ENCODE measurements around the gene NR4A1. TPM values are rescaled to one million over a fixed set of nuclear protein-coding genes. Genes with fewer than 3 reads are reported as not detected.

The NR4A1 gene
- polyA plus RNA-seq, 1 of the 3 experiments (the other 2 are of a cell fraction): 120 TPM

DNA sequence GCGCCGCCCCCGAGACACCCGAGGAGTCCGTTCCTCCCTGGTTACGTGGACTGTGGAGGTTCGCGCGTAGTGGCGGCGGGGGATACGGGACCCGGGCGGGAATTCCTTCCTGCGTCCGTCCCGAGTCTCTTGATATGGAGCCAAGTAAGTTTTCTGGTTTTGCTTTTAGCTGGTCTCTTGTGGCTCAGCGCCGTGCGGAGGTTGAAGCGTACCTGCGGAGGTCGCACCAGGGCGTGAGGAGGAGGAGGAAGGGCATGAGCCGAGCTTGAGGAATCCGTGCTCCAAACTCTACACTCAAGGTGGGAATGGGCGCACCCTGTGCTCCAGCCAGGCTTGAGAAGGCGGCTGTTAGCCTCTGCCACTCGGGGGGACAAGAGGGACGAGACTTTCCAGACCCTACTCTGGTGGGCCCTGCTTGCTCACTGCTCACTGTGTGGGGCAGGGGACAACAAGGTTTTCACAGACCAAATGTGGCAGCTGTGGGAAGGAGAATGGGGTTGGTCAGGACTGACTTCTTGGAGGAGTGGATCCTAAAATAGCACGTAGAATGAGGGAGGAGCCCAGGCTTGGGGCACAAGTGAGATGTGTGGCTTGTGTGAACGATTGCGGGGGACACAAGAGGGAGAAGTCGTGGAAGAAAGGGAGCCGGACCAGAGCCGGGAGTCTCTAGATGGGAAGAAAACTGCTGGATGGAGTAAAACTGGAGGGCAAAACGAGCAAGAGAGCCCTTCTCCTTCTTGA is 19.1 kb downstream of the NR4A1 start:
- no peak for TF ChIP-seq POLR2AphosphoS5 (IDR thresholded peaks at IDR 0.05; ENCODE audit: low read depth, low read length)
- TF ChIP-seq TAF1 (IDR thresholded peaks at IDR 0.05; ENCODE audit: borderline replicate concordance, low read depth, low read length): no peak
- TF ChIP-seq MEF2A (IDR thresholded peaks at IDR 0.05; ENCODE audit: borderline replicate concordance, low read depth): no peak
- TF ChIP-seq, protein P1, sequence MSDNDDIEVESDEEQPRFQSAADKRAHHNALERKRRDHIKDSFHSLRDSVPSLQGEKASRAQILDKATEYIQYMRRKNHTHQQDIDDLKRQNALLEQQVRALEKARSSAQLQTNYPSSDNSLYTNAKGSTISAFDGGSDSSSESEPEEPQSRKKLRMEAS (IDR thresholded peaks at IDR 0.05; ENCODE audit: low read depth): no peak
- TF ChIP-seq, protein P2, sequence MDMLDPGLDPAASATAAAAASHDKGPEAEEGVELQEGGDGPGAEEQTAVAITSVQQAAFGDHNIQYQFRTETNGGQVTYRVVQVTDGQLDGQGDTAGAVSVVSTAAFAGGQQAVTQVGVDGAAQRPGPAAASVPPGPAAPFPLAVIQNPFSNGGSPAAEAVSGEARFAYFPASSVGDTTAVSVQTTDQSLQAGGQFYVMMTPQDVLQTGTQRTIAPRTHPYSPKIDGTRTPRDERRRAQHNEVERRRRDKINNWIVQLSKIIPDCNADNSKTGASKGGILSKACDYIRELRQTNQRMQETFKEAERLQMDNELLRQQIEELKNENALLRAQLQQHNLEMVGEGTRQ (IDR thresholded peaks at IDR 0.05; ENCODE audit: borderline replicate concordance, low read depth, low read length): no peak
- no peak for TF ChIP-seq TCF12 (IDR thresholded peaks at IDR 0.05)
- TF ChIP-seq NFIC (IDR thresholded peaks at IDR 0.05; ENCODE audit: borderline replicate concordance): no peak
- TF ChIP-seq TEAD4 (IDR thresholded peaks at IDR 0.05; ENCODE audit: borderline replicate concordance, insufficient read depth): no peak
- no peak for TF ChIP-seq MXI1 (IDR thresholded peaks at IDR 0.05; ENCODE audit: low read depth, low read length)
- TF ChIP-seq, protein P3, sequence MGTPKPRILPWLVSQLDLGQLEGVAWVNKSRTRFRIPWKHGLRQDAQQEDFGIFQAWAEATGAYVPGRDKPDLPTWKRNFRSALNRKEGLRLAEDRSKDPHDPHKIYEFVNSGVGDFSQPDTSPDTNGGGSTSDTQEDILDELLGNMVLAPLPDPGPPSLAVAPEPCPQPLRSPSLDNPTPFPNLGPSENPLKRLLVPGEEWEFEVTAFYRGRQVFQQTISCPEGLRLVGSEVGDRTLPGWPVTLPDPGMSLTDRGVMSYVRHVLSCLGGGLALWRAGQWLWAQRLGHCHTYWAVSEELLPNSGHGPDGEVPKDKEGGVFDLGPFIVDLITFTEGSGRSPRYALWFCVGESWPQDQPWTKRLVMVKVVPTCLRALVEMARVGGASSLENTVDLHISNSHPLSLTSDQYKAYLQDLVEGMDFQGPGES (IDR thresholded peaks at IDR 0.05; ENCODE audit: low read depth, low read length): no peak
- TF ChIP-seq YY1 (IDR thresholded peaks at IDR 0.05; ENCODE audit: low read depth): no peak
- TF ChIP-seq RFX5 (IDR thresholded peaks at IDR 0.05; ENCODE audit: low read length): no peak
- TF ChIP-seq FOSL2 (IDR thresholded peaks at IDR 0.05; ENCODE audit: borderline replicate concordance, low read depth): no peak
- TF ChIP-seq CHD2 (IDR thresholded peaks at IDR 0.05; ENCODE audit: low read length, partially characterized antibody): no peak
- TF ChIP-seq SMC3 (IDR thresholded peaks at IDR 0.05; ENCODE audit: low read depth, low read length): no peak
- TF ChIP-seq, protein P4, sequence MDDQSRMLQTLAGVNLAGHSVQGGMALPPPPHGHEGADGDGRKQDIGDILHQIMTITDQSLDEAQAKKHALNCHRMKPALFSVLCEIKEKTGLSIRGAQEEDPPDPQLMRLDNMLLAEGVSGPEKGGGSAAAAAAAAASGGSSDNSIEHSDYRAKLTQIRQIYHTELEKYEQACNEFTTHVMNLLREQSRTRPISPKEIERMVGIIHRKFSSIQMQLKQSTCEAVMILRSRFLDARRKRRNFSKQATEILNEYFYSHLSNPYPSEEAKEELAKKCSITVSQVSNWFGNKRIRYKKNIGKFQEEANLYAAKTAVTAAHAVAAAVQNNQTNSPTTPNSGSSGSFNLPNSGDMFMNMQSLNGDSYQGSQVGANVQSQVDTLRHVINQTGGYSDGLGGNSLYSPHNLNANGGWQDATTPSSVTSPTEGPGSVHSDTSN (IDR thresholded peaks at IDR 0.05): no peak
- TF ChIP-seq, protein P5, sequence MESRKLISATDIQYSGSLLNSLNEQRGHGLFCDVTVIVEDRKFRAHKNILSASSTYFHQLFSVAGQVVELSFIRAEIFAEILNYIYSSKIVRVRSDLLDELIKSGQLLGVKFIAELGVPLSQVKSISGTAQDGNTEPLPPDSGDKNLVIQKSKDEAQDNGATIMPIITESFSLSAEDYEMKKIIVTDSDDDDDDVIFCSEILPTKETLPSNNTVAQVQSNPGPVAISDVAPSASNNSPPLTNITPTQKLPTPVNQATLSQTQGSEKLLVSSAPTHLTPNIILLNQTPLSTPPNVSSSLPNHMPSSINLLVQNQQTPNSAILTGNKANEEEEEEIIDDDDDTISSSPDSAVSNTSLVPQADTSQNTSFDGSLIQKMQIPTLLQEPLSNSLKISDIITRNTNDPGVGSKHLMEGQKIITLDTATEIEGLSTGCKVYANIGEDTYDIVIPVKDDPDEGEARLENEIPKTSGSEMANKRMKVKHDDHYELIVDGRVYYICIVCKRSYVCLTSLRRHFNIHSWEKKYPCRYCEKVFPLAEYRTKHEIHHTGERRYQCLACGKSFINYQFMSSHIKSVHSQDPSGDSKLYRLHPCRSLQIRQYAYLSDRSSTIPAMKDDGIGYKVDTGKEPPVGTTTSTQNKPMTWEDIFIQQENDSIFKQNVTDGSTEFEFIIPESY (IDR thresholded peaks at IDR 0.05; ENCODE audit: borderline replicate concordance, low read depth): no peak
- no peak for TF ChIP-seq RXRA (IDR thresholded peaks at IDR 0.05; ENCODE audit: borderline replicate concordance, low read depth)
- TF ChIP-seq, protein P6, sequence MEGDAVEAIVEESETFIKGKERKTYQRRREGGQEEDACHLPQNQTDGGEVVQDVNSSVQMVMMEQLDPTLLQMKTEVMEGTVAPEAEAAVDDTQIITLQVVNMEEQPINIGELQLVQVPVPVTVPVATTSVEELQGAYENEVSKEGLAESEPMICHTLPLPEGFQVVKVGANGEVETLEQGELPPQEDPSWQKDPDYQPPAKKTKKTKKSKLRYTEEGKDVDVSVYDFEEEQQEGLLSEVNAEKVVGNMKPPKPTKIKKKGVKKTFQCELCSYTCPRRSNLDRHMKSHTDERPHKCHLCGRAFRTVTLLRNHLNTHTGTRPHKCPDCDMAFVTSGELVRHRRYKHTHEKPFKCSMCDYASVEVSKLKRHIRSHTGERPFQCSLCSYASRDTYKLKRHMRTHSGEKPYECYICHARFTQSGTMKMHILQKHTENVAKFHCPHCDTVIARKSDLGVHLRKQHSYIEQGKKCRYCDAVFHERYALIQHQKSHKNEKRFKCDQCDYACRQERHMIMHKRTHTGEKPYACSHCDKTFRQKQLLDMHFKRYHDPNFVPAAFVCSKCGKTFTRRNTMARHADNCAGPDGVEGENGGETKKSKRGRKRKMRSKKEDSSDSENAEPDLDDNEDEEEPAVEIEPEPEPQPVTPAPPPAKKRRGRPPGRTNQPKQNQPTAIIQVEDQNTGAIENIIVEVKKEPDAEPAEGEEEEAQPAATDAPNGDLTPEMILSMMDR (IDR thresholded peaks at IDR 0.05): no peak
- TF ChIP-seq RCOR1 (IDR thresholded peaks at IDR 0.05; ENCODE audit: low read length): no peak
- Histone ChIP-seq H3F3A (replicated peaks; ENCODE audit: insufficient read depth) (peaks cover 3% of the 10 kb centered on the region), H3K9me3 (no peaks in the 10 kb centered on the region), H3K36me3 (replicated peaks in 1 of 2; ENCODE audit: control insufficient read depth in 1 of 2, insufficient read depth in 2 of 2, low read length in 1 of 2) (peaks cover 0 to 16% of the 10 kb centered on the region in 2 experiments), H3K27ac (ENCODE audit: low read depth in 2 of 2, low read length in 1 of 2) (peak overlapping the region; percentile 87 to 94; a peak in 3 of 4 replicates), H3K4me3 (ENCODE audit: low read depth in 2 of 2, low read length in 1 of 2) (peak overlapping the region; percentile 82 to 90), H4K20me1 (ENCODE audit: insufficient read depth) (peaks cover 48% of the 10 kb centered on the region), H3K4me2 (peak overlapping the region; percentile 83), H2AFZ (ENCODE audit: low read depth) (no peak overlapping the region; the same call in 1 of the 2 replicates), H3K9ac (peak overlapping the region; percentile 92), H3K9me2 (no peaks in the 10 kb centered on the region), H3K27me3 (ENCODE audit: insufficient read depth) (no peaks in the 10 kb centered on the region), H3K4me1 (ENCODE audit: control insufficient read depth in 1 of 2, insufficient read depth in 2 of 2, low read depth in 1 of 2, low read length in 1 of 2) (peaks cover 10 to 24% of the 10 kb centered on the region in 2 experiments; a peak in 1 of 4 replicates), H3K79me2 (ENCODE audit: insufficient read depth) (peaks cover 54% of the 10 kb centered on the region)
- ChIA-PET CTCF (interaction anchor here (0.6 to 24.8 kb wide), 11 partner anchors 11 to 79 kb away, joined by 3 to 949 read pairs (median 5); partner anchors contain the start of genes NR4A1 and SMIM41), POLR2A (interaction anchor here (1.0 to 1.6 kb wide), 6 partner anchors 11 to 45 kb away, joined by 3 to 10 read pairs (median 5); no protein-coding TSS in a partner anchor)
- WGBS (ENCODE audit: low lambda C conversion rate): 5% methylated on average over 34 of the region's 37 CpGs
- no peak for DNase-seq

All from SK-N-SH (cell line).